Measurements from ENCODE around the gene CIBAR2.

CIBAR2 gene

GRCh38 chr16:85103114-85104079 is 8.9 kb downstream of the CIBAR2 start:
- DNase-seq (ENCODE audit: low read depth in 2 of 2, low spot score in 1 of 2), result no peak

GRCh38 chr16:85101956-85102630 is 10.2 kb downstream of the CIBAR2 start:
- no peak for DNase-seq (ENCODE audit: low read depth in 2 of 2, low spot score in 1 of 2)

- DNase-seq (ENCODE audit: low read depth in 2 of 2, low spot score in 1 of 2), result no peak
These were observed 12.0 kb downstream of the CIBAR2 start for GRCh38 chr16:85100265-85100664.

GRCh38 chr16:85098565-85098964 is 13.7 kb downstream of the CIBAR2 start:
- DNase-seq (ENCODE audit: low read depth in 2 of 2, low spot score in 1 of 2), result no peak

GRCh38 chr16:85096921-85097320 is 15.4 kb downstream of the CIBAR2 start:
- no peak for DNase-seq (ENCODE audit: low read depth in 2 of 2, low spot score in 1 of 2)

- no peak for DNase-seq (ENCODE audit: low read depth in 2 of 2, low spot score in 1 of 2)
These were observed 17.5 kb downstream of the CIBAR2 start for GRCh38 chr16:85094812-85095211.

- no peak for DNase-seq (ENCODE audit: low read depth in 2 of 2, low spot score in 1 of 2)
These were observed 18.0 kb downstream of the CIBAR2 start for GRCh38 chr16:85094176-85094805.

GRCh38 chr16:85093705-85094104 is 18.6 kb downstream of the CIBAR2 start:
- no peak for DNase-seq (ENCODE audit: low read depth in 2 of 2, low spot score in 1 of 2)

- no peak for DNase-seq (ENCODE audit: low read depth in 2 of 2, low spot score in 1 of 2)
These were observed 19.4 kb downstream of the CIBAR2 start for GRCh38 chr16:85092851-85093250.

- no peak for DNase-seq (ENCODE audit: low read depth in 2 of 2, low spot score in 1 of 2)
These were observed 20.0 kb downstream of the CIBAR2 start for GRCh38 chr16:85092309-85092708.

GRCh38 chr16:85091522-85091910 is 20.8 kb downstream of the CIBAR2 start:
- no peak for DNase-seq (ENCODE audit: low read depth in 2 of 2, low spot score in 1 of 2)

GRCh38 chr16:85090873-85091521 is 21.3 kb downstream of the CIBAR2 start:
- DNase-seq (ENCODE audit: low read depth in 2 of 2, low spot score in 1 of 2), result no peak

GRCh38 chr16:85090181-85090580 is 22.1 kb downstream of the CIBAR2 start:
- DNase-seq (ENCODE audit: low read depth in 2 of 2, low spot score in 1 of 2), result no peak

GRCh38 chr16:85089525-85089924 is 22.7 kb downstream of the CIBAR2 start:
- DNase-seq (ENCODE audit: low read depth in 2 of 2, low spot score in 1 of 2), result no peak

GRCh38 chr16:85088570-85089199 is 23.6 kb downstream of the CIBAR2 start:
- DNase-seq (ENCODE audit: low read depth in 2 of 2, low spot score in 1 of 2), result no peak

GRCh38 chr16:85087899-85088569 is 24.2 kb downstream of the CIBAR2 start:
- DNase-seq (ENCODE audit: low read depth in 2 of 2, low spot score in 1 of 2), result no peak

- DNase-seq (ENCODE audit: low read depth in 2 of 2, low spot score in 1 of 2), result peak; percentile 46 to 56
These were observed 25.7 kb downstream of the CIBAR2 start for GRCh38 chr16:85086347-85087291.

- DNase-seq (ENCODE audit: low read depth in 2 of 2, low spot score in 1 of 2), result no peak
These were observed 26.6 kb downstream of the CIBAR2 start for GRCh38 chr16:85085721-85086120.

GRCh38 chr16:85084841-85085510 is 27.3 kb downstream of the CIBAR2 start:
- no peak for DNase-seq (ENCODE audit: low read depth in 2 of 2, low spot score in 1 of 2)
